AG04450 (cell line): ENCODE measurements around the gene COL12A1. TPM values are rescaled to one million over a fixed set of nuclear protein-coding genes. Genes with fewer than 3 reads are reported as not detected.

ENCODE experiments used
- CTCF ChIA-PET: fragments of 300-600, 350-600 bp; formaldehyde crosslinking; extraction: SDS; loops from one replicate; lab custom pipeline; 2022; ENCODE audit warnings: antibody characterized with exemption, inconsistent platforms; lab: Charles Lee
- POLR2A ChIA-PET: fragments of 350-600 bp; formaldehyde crosslinking; extraction: SDS; loops from one replicate; lab custom pipeline; 2021; ENCODE audit warnings: antibody characterized with exemption, inconsistent platforms; lab: Yijun Ruan, JAX
- DNase-seq: peaks from one replicate; pipeline ENCODE4 v3.0.0-alpha.2; 2011; ENCODE audit warnings: low read depth, low spot score
- H3K27ac ChIP-seq: one replicate; pipeline ENCODE4 v1.5.1; 2012; ENCODE audit warnings: low read depth, low read length, control low read depth
- H3K27me3 ChIP-seq: one replicate; pipeline ENCODE4 v1.6.0; 2012; ENCODE audit warnings: low read length; ENCODE audit not compliant: control insufficient read depth, insufficient read depth
- H3K4me3 ChIP-seq: 2 replicates; pipeline ENCODE4 v1.5.1; 2011; ENCODE audit warnings: mild to moderate bottlenecking, low read depth, low read length, control low read depth
- H3K9me3 ChIP-seq: 2 replicates; pipeline ENCODE4 v1.5.1; 2012; ENCODE audit warnings: low read length; ENCODE audit not compliant: control insufficient read depth, insufficient read depth
- CTCF ChIP-seq: IDR thresholded peaks from 2 replicates; pipeline ENCODE4 v1.5.1; 2011; ENCODE audit warnings: low read depth, low read length, control low read depth, inconsistent platforms
- polyA plus RNA-seq: library from polyadenylated mRNA; depleted of rRNA; stranded (reverse); fragments of >200 nt; gene quantifications from 2 replicates; pipeline ENCODE4 v1.2.3, GENCODE V29; 2011

The COL12A1 gene
- polyA plus RNA-seq, 1 experiment: 1,109 TPM

- no peak overlapping the region for H3K27ac ChIP-seq
- POLR2A ChIA-PET: no interaction called here
- no peak for TF ChIP-seq CTCF
- H3K9me3 ChIP-seq: no peaks in the 10 kb centered on the region
- H3K4me3 ChIP-seq: no peak overlapping the region
- H3K27me3 ChIP-seq: no peaks in the 10 kb centered on the region
- CTCF ChIA-PET: interaction anchor here (1.7 kb wide), 1 partner anchor 118 kb away, joined by 6 read pairs; no protein-coding TSS in a partner anchor
- DNase-seq: no peak
Observed at GRCh38 chr6:75090576-75090975, 115.3 kb downstream of the COL12A1 start.

GRCh38 chr6:75089921-75090320, 115.9 kb downstream of the COL12A1 start:
- POLR2A ChIA-PET: no interaction called here
- no peak overlapping the region for H3K27ac ChIP-seq
- no peak for DNase-seq
- no peak for TF ChIP-seq CTCF
- CTCF ChIA-PET: no interaction called here
- H3K27me3 ChIP-seq: no peaks in the 10 kb centered on the region
- peaks cover 2% of the 10 kb centered on the region; the same call in 1 of the 2 replicates for H3K9me3 ChIP-seq
- no peak overlapping the region for H3K4me3 ChIP-seq

GRCh38 chr6:75089151-75089897, 116.5 kb downstream of the COL12A1 start:
- no peak for TF ChIP-seq CTCF
- H3K27me3 ChIP-seq: no peaks in the 10 kb centered on the region
- no peak for DNase-seq
- H3K27ac ChIP-seq: no peak overlapping the region
- ChIA-PET CTCF (no interaction called here), POLR2A (no interaction called here)
- no peak overlapping the region for H3K4me3 ChIP-seq
- peaks cover 3% of the 10 kb centered on the region; the same call in 1 of the 2 replicates for H3K9me3 ChIP-seq

GRCh38 chr6:75085931-75086635, 119.8 kb downstream of the COL12A1 start:
- Histone ChIP-seq H3K9me3 (peaks cover 3% of the 10 kb centered on the region; the same call in 1 of the 2 replicates), H3K27ac (no peak overlapping the region), H3K27me3 (no peaks in the 10 kb centered on the region), H3K4me3 (no peak overlapping the region)
- CTCF ChIA-PET: no interaction called here
- no peak for DNase-seq
- TF ChIP-seq CTCF: no peak
- POLR2A ChIA-PET: no interaction called here

GRCh38 chr6:75084872-75085381, 120.9 kb downstream of the COL12A1 start:
- ChIA-PET CTCF (no interaction called here), POLR2A (no interaction called here)
- Histone ChIP-seq H3K4me3 (no peak overlapping the region), H3K27me3 (no peaks in the 10 kb centered on the region), H3K27ac (no peak overlapping the region), H3K9me3 (peaks cover 3% of the 10 kb centered on the region; the same call in 1 of the 2 replicates)
- no peak for DNase-seq
- no peak for TF ChIP-seq CTCF
